M059J (cell line): ENCODE results near the gene CXorf58. TPM values are rescaled to one million over a fixed set of nuclear protein-coding genes. Genes with fewer than 3 reads are reported as not detected.

Source experiments
- DNase-seq: peaks from one replicate; pipeline ENCODE4 v3.0.0-alpha.2; 2012; ENCODE audit warnings: low read depth
- total RNA-seq: library from RNA; depleted of rRNA; stranded (reverse); fragments of >200 nt; shearing (Covaris generic); gene quantifications from 2 replicates; pipeline ENCODE4 v1.2.3, GENCODE V29; 2014

Gene CXorf58
- total RNA-seq, 1 experiment from 2014 or later, result 0.39 TPM

- peak; percentile 65 for DNase-seq
Observed at GRCh38 chrX:23900220-23900797, 7.5 kb upstream of the CXorf58 start.

DNA sequence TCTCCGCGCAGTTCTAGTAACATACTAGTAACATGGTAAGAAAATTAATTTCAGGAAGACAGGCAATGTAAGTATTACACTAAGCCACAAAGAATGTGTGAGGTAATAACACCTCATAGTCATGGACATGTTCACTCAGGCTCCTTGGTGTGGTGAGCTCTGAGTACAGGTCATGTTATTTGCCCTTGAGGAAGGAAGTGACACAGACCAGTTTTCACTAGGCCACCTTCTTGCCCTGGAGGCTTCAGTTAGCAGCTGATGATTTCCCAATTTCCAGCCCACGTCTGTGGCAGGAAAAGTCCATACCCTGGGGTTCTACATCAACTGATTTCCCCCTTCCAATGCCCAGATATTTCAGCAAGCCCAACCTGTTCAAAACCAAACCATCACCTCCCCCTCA, 6.7 kb upstream of the CXorf58 start:
- peak; percentile 97 for DNase-seq

DNA sequence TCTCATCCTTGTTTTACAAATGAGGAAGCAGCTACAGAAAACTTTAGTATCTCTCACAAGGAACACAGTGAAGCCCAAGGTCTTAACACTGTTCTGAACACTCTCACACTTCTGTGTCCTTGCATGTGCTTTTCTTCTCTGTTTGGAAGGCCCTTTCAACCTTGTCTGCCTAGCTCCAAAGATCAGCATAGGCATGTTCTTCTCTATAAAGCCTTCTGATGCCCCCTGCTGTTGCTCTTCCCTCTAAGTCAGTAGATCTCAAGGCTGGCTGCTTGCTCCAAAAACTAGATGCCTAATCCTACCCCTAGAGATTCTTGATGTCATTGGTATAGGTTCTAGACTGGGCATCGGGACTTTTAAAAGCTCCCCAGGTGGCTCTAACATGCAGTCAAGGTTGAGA, 6.0 kb upstream of the CXorf58 start:
- DNase-seq, result peak; percentile 87

GRCh38 chrX:23902419-23902818, 5.4 kb upstream of the CXorf58 start:
- peak; percentile 61 for DNase-seq

- no peak for DNase-seq
Observed at GRCh38 chrX:23904096-23904495, 3.7 kb upstream of the CXorf58 start.

DNA sequence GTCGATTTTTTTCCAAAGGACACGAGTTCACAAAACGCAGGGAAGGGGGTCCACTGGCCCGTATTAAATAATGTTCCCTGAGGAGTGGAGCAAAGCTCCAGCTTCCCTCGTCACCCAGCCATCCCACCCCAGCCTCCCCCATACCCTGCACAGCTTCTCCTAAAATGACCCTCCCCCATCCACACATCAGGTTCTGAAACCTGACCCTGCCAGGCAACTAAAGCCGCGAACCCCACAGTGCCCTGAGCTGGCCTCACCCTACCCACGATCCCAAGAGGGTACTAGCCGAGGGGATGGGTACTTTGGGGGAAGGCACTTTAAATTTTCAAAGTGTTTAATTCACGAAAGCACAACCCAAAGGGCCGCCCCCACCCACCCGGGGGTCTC, 702 bp upstream of the CXorf58 start:
- no peak for DNase-seq

GRCh38 chrX:23908219-23909004, 606 bp downstream of the CXorf58 start:
- no peak for DNase-seq

DNA sequence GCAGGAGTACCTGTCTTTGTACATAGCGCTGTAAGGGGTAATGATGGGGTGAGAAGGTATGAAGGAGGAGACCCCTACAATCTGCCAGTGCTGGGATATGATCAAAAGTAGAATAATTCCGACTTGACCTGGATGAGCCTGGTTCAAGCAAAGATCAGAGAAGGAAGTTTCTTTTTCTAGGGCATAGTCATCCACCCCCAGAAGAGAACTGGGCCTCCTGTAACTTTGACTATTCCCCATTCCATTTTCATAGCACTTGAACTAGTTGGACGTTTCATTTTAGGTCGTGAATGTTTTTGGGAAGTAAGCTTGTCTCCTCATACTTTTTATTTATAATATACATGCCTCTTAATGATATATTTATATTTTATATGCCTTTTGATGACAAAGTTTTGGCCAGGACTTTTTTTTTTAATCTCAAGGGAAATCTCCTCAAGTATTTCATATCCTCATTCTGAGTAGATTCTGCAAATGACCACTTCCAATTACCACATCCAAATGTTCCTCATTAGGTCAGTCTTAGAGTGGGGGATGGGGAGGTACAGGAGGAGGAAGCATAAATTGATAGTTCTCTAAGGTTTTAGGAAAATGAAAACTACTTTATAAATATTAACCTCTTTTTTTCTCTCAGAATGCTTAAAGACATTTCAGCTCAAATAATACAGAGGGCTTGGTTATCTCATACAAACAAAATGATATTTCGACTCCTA, 3.5 kb downstream of the CXorf58 start:
- no peak for DNase-seq

GRCh38 chrX:23919148-23919547, 11.3 kb downstream of the CXorf58 start:
- DNase-seq, result no peak

DNA sequence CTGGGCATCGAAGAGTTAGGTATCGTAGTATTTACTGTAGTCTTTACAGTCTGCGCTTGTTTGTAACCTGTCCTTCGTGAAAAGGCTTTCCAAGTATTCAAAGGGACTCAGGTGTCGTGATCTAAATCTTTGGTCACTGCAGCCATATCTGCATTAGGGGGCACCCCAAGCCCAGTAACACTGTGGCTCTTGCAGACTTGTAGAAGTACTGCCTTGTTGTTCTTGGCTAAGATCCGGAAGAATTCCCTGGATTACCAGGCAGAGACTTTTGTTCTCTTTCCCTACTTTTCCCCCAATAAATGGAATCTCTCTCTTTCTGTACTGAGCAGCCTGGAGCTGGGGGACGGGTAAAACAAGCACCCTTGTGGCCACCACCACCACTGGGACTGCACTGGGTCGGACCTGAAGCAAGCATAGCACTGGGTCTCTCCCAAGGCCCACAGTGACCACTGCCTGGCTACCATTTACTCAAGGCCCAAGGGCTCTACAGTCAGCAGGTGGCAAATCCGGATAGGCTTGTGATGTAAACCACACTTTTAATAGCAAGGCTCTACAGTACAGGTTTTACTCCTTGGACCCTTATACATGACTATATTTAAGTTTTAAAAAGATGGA, 12.0 kb downstream of the CXorf58 start:
- DNase-seq, result no peak

GRCh38 chrX:23926015-23926414, 18.2 kb downstream of the CXorf58 start:
- no peak for DNase-seq

- no peak for DNase-seq
Observed at GRCh38 chrX:23930894-23931604, 23.2 kb downstream of the CXorf58 start.

DNA sequence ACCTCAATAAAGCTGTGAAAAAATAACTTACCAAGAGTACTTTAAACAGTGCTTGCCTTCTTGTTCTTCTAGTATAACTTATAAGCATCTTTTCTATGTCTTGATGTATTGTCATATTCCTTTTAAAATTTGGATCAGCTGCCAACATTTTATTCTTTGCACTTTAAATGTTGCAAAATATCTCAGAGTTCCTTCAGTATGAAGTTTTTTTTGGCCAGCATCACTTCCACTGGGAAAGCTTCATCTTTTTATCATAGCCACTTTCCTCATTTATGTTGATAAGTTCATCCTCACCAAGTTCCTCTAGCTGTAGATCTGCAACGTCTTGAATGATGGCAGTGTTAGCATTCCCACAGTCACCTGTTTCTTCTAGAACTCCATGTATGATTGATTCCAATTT, 24.2 kb downstream of the CXorf58 start:
- no peak for DNase-seq

DNA sequence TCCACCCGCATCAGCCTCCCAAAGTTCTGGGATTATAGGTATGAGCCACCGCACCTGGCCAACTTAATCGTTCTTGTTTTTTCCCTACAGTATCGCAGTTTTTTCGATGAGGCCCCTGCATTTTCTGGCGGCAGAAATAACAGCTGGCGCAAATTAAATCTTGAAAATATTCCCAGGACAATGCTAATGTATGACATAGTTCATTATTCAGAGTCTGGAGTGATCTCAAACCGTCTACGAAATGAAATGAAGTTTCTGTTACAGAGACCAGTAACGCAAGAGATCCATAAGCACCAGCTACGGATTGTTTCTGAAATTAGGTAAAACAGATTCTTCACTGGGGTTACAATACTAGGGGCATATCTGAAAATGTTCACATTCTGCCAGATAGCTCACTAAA, 27.3 kb downstream of the CXorf58 start:
- DNase-seq, result no peak

GRCh38 chrX:23936180-23936579, 28.4 kb downstream of the CXorf58 start:
- DNase-seq, result no peak

GRCh38 chrX:23937100-23937499, 29.3 kb downstream of the CXorf58 start:
- DNase-seq, result peak; percentile 7

DNA sequence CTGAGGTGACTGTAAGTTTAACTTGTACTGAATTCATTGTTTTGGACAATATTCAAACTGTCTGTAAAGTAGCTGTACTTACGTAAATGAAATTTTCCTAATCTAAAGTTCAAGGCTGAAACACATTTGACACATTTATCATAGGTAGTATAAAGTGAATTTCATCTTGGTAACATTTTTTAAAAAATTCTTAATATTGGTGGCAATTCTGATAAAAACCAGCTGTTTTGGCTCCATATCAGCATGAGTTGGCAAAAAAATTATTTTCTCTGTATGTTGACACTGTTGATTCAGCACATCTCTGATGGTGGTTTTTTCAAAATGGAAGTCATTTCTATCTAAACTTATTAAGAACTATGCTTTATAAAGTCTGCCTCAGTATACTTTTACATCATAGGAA, 30.9 kb downstream of the CXorf58 start:
- DNase-seq, result no peak

DNA sequence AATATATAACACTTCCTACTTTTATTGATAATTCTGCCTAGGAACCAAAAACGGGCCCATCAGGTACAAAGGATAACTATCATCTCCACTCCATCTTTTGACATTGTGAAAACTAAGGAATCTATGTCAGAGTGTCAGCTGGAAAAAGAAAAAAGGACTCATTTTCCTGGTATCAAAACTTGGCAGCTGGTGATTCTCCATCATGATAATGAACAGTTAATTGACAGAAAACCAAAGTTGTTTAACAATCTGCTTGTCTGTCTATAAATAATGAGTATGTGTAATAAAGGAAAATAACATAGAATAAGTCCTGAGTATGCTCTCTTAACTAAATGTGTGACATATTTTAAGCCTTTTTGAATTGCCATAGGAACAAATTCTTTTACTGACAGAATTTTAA, 31.4 kb downstream of the CXorf58 start:
- DNase-seq, result no peak

DNA sequence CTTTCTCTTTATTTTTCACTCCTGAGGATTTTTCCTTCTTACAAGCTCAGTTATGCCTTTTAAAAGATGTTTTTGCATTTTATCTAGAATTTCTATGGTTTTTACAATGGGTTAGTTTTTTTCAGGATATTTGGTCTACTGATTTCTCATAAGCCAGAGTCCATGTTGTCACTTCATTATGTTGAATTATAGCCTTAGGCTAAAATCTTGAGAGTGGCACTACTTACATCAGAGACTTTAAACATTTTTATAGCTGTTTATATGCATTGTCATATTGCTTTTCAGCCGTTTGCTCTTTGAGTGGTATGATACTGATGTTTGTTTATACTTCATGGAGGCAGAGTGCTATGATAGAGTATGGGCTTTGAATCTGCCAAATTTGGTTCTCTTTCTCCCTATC, 36.4 kb downstream of the CXorf58 start:
- no peak for DNase-seq

DNA sequence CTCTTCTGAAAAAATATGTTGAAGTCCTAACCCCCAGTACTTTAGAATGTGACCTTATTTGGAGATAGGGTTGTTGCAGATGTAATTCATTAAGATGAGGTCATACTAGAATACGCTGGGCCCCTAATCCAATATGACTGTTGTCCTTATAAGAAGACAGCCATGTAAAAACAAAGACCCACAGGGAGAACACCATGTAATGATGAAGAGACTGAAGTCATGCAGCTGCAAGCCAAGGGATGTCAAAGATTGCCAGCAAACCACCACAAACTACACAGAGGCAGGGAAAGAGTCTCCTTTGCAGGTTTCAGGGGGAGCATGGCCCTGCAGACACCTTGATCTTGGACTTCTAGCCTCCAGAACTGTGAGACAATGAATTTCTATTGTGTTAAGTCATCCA, 37.4 kb downstream of the CXorf58 start:
- no peak for DNase-seq

DNA sequence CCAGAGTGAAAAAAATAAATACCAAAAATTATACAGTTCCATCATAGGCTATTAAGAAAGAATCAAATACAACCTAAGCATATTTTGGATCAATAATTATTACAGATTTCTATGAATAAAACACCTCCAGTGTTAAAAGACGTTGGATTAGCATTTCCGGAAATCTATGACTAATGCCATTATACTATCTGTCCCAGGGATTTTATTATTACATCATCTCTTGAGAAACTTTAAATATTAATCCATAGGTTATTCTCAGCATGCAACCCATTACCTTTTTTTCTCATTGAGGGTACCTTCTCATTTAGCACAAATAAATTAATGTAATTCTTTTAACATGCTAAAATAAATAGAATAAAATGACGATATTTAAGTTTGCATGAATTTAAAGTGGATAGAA, 44.6 kb downstream of the CXorf58 start:
- no peak for DNase-seq
